Right lobe of liver (tissue), 6 donors: ENCODE data around the gene CNPY3. TPM values are rescaled to one million over a fixed set of nuclear protein-coding genes. Genes with fewer than 3 reads are reported as not detected.
"Not testable (repeated sequence)": the region's sequence is repeated elsewhere in the genome, so short reads cannot be mapped to it uniquely, and the experiment has no call there.

Source experiments
- ATAC-seq, 4 donors: fragments of 200-7000 bp; cut with Tn5 transposase; one replicate each; pipeline ENCODE4 v1.9.1; 2020; ENCODE audit warnings: mild to moderate bottlenecking in 4 of 4, moderate library complexity in 4 of 4
- DNase-seq, 3 donors: peaks; one replicate each; pipeline ENCODE4 v3.0.0-alpha.2; 2020
- H3K27ac ChIP-seq, 3 donors: fragments of 200-600 bp; one replicate each; pipeline ENCODE4 v1.8.0; 2022
- H3K27me3 ChIP-seq, 2 donors: fragments of 200-600 bp; one replicate each; pipeline ENCODE4 v1.8.0; 2022
- H3K36me3 ChIP-seq, 4 donors: fragments of 200-600 bp; sonication (generic) in 1 of 4; one replicate each; pipeline versions ENCODE4 v1.5.1 to v1.8.0; 2017 to 2022; ENCODE audit warnings: control low read depth in 1 of 4
- H3K4me1 ChIP-seq, 4 donors: fragments of 200-600 bp; sonication (generic) in 1 of 4; one replicate each; pipeline versions ENCODE4 v1.5.1 to v1.8.0; 2017 to 2022; ENCODE audit warnings: control low read depth in 1 of 4
- H3K4me3 ChIP-seq, 3 donors: fragments of 200-600 bp; one replicate each; pipeline ENCODE4 v1.8.0; 2022
- H3K9me3 ChIP-seq, 4 donors: fragments of 200-600 bp; sonication (generic) in 1 of 4; one replicate each; pipeline versions ENCODE4 v1.5.1 to v1.8.0; 2017 to 2022; ENCODE audit warnings: control low read depth in 1 of 4
- CTCF ChIP-seq, 4 donors: fragments of 200-600 bp in 3 of 4; fragments of 450-650 bp in 1 of 4; IDR thresholded peaks; one replicate each; pipeline versions ENCODE4 v1.5.1 to v1.8.0; 2016 to 2022; ENCODE audit warnings: antibody characterized with exemption in 4 of 4, mild to moderate bottlenecking in 2 of 4
- POLR2A ChIP-seq: fragments of 450-650 bp; IDR thresholded peaks from one replicate; pipeline ENCODE4 v1.6.1; 2017; ENCODE audit warnings: antibody characterized with exemption, mild to moderate bottlenecking
- WGBS: methylation state at CpG from one replicate; pipeline ENCODE4 v1.1.6; 2018; ENCODE audit warnings: low coverage, low lambda C conversion rate; ENCODE audit not compliant: insufficient coverage; ENCODE audit errors: missing lambda C conversion rate; 5-methylcytosine and 5-hydroxymethylcytosine counted together
- intact Hi-C, 2 donors: fragments of 100-400 bp; cut with DNase I; formaldehyde crosslinking; loops; one replicate each; pipeline versions ENCODE4 v1.11.2 to v1.14.1; 2022
- total RNA-seq, 6 experiments: library from RNA; depleted of rRNA in 2 of 6; stranded (reverse); fragments of >200 nt in 2 of 6; fragmentation: NEBNext Ultra II Directional in 3 of 6; extraction: Animal tissue kit (Norgen Biotek cat#: 25700) in 3 of 6; gene quantifications; one replicate each; pipeline versions ENCODE4 v1.1.0 to v1.2.4, GENCODE V29; 2016 to 2023
- donor health status: DM: no; HTN: yes; CAD: no.
- donor health status: DM: no; HTN: no; CAD: no.
- donor health status: DM: no; HTN: no; CAD: no.
- donor health status: DM: no; HTN: yes; CAD: no.
- donor health status: DM: no; HTN: yes; CAD: no.

Gene CNPY3
- total RNA-seq, 6 experiments from 2014 or later = 11.1 to 75.4 (median 28.8) TPM

DNA sequence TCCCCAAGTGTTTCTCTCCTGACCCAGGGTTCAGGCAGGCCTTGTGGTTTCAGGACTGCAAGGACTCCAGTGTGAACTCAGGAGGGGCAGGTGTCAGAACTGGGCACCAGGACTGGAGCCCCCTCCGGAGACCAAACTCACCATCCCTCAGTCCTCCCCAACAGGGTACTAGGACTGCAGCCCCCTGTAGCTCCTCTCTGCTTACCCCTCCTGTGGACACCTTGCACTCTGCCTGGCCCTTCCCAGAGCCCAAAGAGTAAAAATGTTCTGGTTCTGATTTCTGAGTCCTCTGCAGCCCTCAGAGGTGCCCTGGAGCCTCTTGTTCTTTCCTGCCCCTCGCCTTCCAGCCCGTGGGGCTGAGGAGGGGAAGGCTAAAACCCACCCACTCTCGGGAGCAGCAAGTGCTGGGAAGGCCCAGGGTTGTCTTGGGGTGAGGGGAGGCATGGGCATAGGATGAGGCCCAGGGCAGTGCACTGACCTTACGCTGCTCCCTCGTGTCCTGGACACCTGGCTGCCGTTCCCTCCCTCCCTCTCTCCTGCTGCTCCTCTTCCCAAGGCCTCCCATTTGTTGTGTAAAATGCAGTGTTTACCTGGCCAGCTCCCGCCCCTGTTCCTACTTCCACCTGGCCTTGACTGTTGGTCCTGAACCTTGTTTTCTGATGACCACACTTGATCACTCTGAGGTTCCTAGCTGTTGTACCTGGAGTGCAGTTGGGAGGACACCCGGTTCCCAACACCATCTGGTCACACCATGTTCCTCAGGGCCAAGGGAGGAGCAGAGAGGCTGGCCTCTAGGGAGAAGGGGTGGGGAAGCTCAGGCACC, 9.9 kb downstream of the CNPY3 start:
- peak overlapping the region in 2 of 3 donors; percentile 38 to 49 for H3K4me3 ChIP-seq
- 6% methylated on average over 4 of the region's 9 CpGs for WGBS

GRCh38 chr6:42939810-42940167, 10.5 kb downstream of the CNPY3 start:
- no peaks in the 10 kb centered on the region for H3K27me3 ChIP-seq
- 45% methylated on average over 3 of the region's 4 CpGs for WGBS

More for the DNA sequence above, 9.9 kb downstream of the CNPY3 start:
- TF ChIP-seq CTCF (IDR thresholded peaks at IDR 0.05) = no peak
- H3K36me3 ChIP-seq = peaks cover 0 to 26% (median 0%) of the 10 kb centered on the region in 4 donors
- peak overlapping the region in 2 of 3 donors; percentile 89 for H3K27ac ChIP-seq
- H3K27me3 ChIP-seq = no peaks in the 10 kb centered on the region
- peaks cover 0 to 76% (median 30%) of the 10 kb centered on the region in 4 donors for H3K4me1 ChIP-seq
- no peaks in the 10 kb centered on the region for H3K9me3 ChIP-seq
- peak in 2 of 3 donors; percentile 94 to 95 for DNase-seq
- intact Hi-C loops = no loop called here
- peak; percentile 73 to 90 (median 77) for ATAC-seq

DNA sequence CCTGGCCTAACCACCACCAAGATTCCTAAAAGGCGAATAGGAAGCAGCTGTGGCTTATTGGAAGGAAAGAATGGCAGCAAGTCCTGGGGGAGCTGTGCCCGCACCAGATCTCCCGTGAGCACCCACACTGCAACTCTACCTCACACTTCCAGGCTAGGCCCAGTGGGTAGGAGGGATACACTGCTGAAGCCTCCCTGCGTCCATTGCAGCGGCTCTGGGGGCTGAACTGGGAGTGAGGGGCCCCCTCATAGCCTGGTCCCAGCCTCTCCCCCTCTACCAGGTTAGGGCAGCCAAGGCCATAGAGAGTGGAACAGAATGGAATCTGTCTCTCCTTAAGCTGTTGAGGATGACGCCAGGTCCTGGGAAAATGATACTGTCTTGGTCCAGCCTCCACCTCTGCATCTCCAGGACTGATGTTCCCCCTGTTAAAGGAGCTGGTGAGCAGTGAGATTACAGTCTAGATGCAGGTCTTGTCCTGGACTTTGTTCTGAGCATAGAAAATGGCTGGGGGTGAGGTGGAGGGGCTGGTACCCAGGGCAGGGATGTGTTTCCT, 11.3 kb downstream of the CNPY3 start:
- H3K36me3 ChIP-seq = peaks cover 0 to 12% (median 0%) of the 10 kb centered on the region in 4 donors
- no peak for TF ChIP-seq CTCF (IDR thresholded peaks at IDR 0.05)
- no peak for TF ChIP-seq POLR2A
- ATAC-seq = no peak
- peak overlapping the region in 2 of 3 donors; percentile 84 to 89 for H3K27ac ChIP-seq
- no peak overlapping the region for H3K4me3 ChIP-seq
- H3K4me1 ChIP-seq = peaks cover 0 to 72% (median 30%) of the 10 kb centered on the region in 4 donors
- WGBS = 60% methylated on average over 2 of the region's 6 CpGs
- no peak for DNase-seq
- no peaks in the 10 kb centered on the region for H3K9me3 ChIP-seq
- intact Hi-C loops = no loop called here
- H3K27me3 ChIP-seq = no peaks in the 10 kb centered on the region

More at GRCh38 chr6:42939810-42940167, 10.5 kb downstream of the CNPY3 start:
- DNase-seq (no peak), ATAC-seq (peak in 1 of 4 donors; percentile 4)
- TF ChIP-seq CTCF (IDR thresholded peaks at IDR 0.05) (no peak), POLR2A (no peak)
- H3K9me3 ChIP-seq = no peaks in the 10 kb centered on the region
- intact Hi-C loops = no loop called here
- H3K27ac ChIP-seq = peak overlapping the region in 2 of 3 donors; percentile 84 to 89
- H3K4me3 ChIP-seq = no peak overlapping the region
- peaks cover 0 to 76% (median 30%) of the 10 kb centered on the region in 4 donors for H3K4me1 ChIP-seq
- peaks cover 0 to 20% (median 0%) of the 10 kb centered on the region in 4 donors for H3K36me3 ChIP-seq

GRCh38 chr6:42941356-42941755, 12.1 kb downstream of the CNPY3 start:
- H3K27me3 ChIP-seq, DNase-seq, H3K9me3 ChIP-seq, intact Hi-C loops, H3K4me3 ChIP-seq, H3K36me3 ChIP-seq, ATAC-seq: not testable (repeated sequence)
- peaks cover 0 to 64% (median 26%) of the 10 kb centered on the region in 4 donors for H3K4me1 ChIP-seq
- WGBS = 100% methylated on average over 4 of the region's 5 CpGs
- H3K27ac ChIP-seq = peak overlapping the region in 2 of 3 donors; percentile 84 to 89

DNA sequence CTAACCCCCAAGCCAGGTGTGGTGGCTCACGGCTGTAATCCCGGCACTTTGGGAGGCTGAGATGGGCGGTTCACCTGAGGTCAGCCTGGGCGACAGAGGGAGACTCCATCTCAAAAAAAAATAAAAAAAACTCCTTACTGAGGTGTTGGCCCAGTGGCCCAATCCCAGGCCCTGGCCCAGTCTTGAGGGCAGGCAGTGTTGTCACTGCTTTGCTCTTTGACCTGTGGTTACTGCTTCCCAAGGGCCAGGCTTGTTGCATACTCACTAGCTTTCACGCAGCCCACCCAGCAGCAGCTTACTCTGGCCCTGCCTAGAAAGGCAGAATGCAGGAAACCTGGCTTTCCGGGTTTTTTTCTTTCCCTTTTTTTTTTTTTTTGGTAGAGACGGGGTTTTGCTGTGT, 13.2 kb downstream of the CNPY3 start:
- peak in 2 of 3 donors; percentile 75 to 80 for DNase-seq
- WGBS = 70% methylated on average over 2 of the region's 7 CpGs
- Histone ChIP-seq H3K27me3 (no peaks in the 10 kb centered on the region), H3K4me3 (no peak overlapping the region), H3K27ac (peak overlapping the region in 2 of 3 donors; percentile 84 to 89), H3K9me3 (no peaks in the 10 kb centered on the region), H3K36me3 (peaks cover 0 to 8% (median 0%) of the 10 kb centered on the region in 4 donors), H3K4me1 (peaks cover 0 to 53% (median 21%) of the 10 kb centered on the region in 4 donors)
- TF ChIP-seq POLR2A (no peak), CTCF (IDR thresholded peaks at IDR 0.05) (no peak)
- intact Hi-C loops = no loop called here
- ATAC-seq = peak; percentile 29 to 42 (median 34)
